Right lobe of liver (tissue), 6 donors: ENCODE measurements around the gene ARHGAP21. TPM values are rescaled to one million over a fixed set of nuclear protein-coding genes. Genes with fewer than 3 reads are reported as not detected.

Source experiments
- ATAC-seq, 4 donors: fragments of 200-7000 bp; cut with Tn5 transposase; one replicate each; pipeline ENCODE4 v1.9.1; 2020; ENCODE audit warnings: mild to moderate bottlenecking in 4 of 4, moderate library complexity in 4 of 4
- DNase-seq, 3 donors: peaks; one replicate each; pipeline ENCODE4 v3.0.0-alpha.2; 2020
- H3K27ac ChIP-seq, 3 donors: fragments of 200-600 bp; one replicate each; pipeline ENCODE4 v1.8.0; 2022
- H3K27me3 ChIP-seq, 2 donors: fragments of 200-600 bp; one replicate each; pipeline ENCODE4 v1.8.0; 2022
- H3K36me3 ChIP-seq, 4 donors: fragments of 200-600 bp; sonication (generic) in 1 of 4; one replicate each; pipeline versions ENCODE4 v1.5.1 to v1.8.0; 2017 to 2022; ENCODE audit warnings: control low read depth in 1 of 4
- H3K4me1 ChIP-seq, 4 donors: fragments of 200-600 bp; sonication (generic) in 1 of 4; one replicate each; pipeline versions ENCODE4 v1.5.1 to v1.8.0; 2017 to 2022; ENCODE audit warnings: control low read depth in 1 of 4
- H3K4me3 ChIP-seq, 3 donors: fragments of 200-600 bp; one replicate each; pipeline ENCODE4 v1.8.0; 2022
- H3K9me3 ChIP-seq, 4 donors: fragments of 200-600 bp; sonication (generic) in 1 of 4; one replicate each; pipeline versions ENCODE4 v1.5.1 to v1.8.0; 2017 to 2022; ENCODE audit warnings: control low read depth in 1 of 4
- CTCF ChIP-seq, 4 donors: fragments of 200-600 bp in 3 of 4; fragments of 450-650 bp in 1 of 4; IDR thresholded peaks; one replicate each; pipeline versions ENCODE4 v1.5.1 to v1.8.0; 2016 to 2022; ENCODE audit warnings: antibody characterized with exemption in 4 of 4, mild to moderate bottlenecking in 2 of 4
- POLR2A ChIP-seq: fragments of 450-650 bp; IDR thresholded peaks from one replicate; pipeline ENCODE4 v1.6.1; 2017; ENCODE audit warnings: antibody characterized with exemption, mild to moderate bottlenecking
- WGBS: methylation state at CpG from one replicate; pipeline ENCODE4 v1.1.6; 2018; ENCODE audit warnings: low coverage, low lambda C conversion rate; ENCODE audit not compliant: insufficient coverage; ENCODE audit errors: missing lambda C conversion rate; 5-methylcytosine and 5-hydroxymethylcytosine counted together
- intact Hi-C, 2 donors: fragments of 100-400 bp; cut with DNase I; formaldehyde crosslinking; loops; one replicate each; pipeline versions ENCODE4 v1.11.2 to v1.14.1; 2022
- small RNA-seq, 2 experiments: library from RNA; depleted of rRNA; stranded (forward); fragments of <200 nt; gene quantifications; one replicate each; pipeline ENCODE3, GENCODE V24; 2016
- total RNA-seq, 6 experiments: library from RNA; depleted of rRNA in 2 of 6; stranded (reverse); fragments of >200 nt in 2 of 6; fragmentation: NEBNext Ultra II Directional in 3 of 6; extraction: Animal tissue kit (Norgen Biotek cat#: 25700) in 3 of 6; gene quantifications; one replicate each; pipeline versions ENCODE4 v1.1.0 to v1.2.4, GENCODE V29; 2016 to 2023
- donor health status: DM: no; HTN: yes; CAD: no.
- donor health status: DM: no; HTN: no; CAD: no.
- donor health status: DM: no; HTN: no; CAD: no.
- donor health status: DM: no; HTN: yes; CAD: no.
- donor health status: DM: no; HTN: yes; CAD: no.

ARHGAP21 gene
- total RNA-seq, 6 experiments from 2014 or later, result 27.6 to 47.1 (median 31.0) TPM

DNA sequence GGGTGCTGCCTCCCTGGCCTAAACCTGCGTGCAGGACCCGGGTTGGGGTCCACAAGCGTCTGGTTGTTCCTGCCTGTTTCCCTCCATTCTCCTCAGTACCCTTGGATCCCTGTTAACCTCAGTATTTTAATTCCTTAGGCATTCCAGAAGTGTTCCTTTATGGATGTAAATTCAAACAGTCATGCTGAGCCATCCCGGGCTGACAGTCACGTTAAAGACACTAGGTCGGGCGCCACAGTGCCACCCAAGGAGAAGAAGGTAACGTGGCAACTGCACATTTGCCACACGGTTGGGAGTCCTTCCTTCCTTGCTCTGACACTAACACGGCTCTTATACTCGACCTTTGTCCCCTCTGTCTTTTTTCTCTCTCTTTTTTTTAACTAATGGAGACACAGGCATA lies 187.1 kb downstream of the ARHGAP21 start:
- TF ChIP-seq CTCF (IDR thresholded peaks at IDR 0.05) (no peak), POLR2A (no peak)
- Histone ChIP-seq H3K27me3 (no peaks in the 10 kb centered on the region), H3K36me3 (peaks cover 4 to 76% (median 31%) of the 10 kb centered on the region in 4 donors), H3K4me1 (no peaks in the 10 kb centered on the region), H3K9me3 (no peaks in the 10 kb centered on the region), H3K27ac (no peak overlapping the region), H3K4me3 (no peak overlapping the region)
- intact Hi-C loops, result no loop called here
- 78% methylated on average over 6 of the region's 11 CpGs for WGBS
- no peak for ATAC-seq
- DNase-seq, result no peak

DNA sequence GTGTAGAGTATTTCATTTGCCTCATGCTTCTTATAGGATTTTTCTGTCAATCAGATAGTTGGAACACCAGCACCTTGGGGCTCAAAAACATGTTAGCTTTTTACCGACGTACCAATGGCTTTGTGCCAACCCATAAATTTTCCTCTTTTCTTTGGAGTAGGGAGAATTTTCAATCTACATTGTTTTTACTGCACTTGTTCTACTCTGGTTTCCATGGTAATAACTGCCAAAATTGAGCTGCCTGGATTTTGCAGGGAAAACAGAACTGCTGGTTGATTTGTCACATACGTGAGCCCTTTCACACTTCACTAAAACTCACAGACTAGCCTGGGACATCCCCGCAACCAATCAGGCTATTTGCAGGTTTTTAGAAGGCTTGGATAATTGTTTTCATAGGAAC lies 189.7 kb downstream of the ARHGAP21 start:
- no peak for ATAC-seq
- H3K27ac ChIP-seq, result no peak overlapping the region
- H3K4me1 ChIP-seq, result no peaks in the 10 kb centered on the region
- peaks cover 4 to 76% (median 31%) of the 10 kb centered on the region in 4 donors for H3K36me3 ChIP-seq
- TF ChIP-seq CTCF (IDR thresholded peaks at IDR 0.05), result no peak
- no peak for TF ChIP-seq POLR2A
- no peaks in the 10 kb centered on the region for H3K9me3 ChIP-seq
- no peak for DNase-seq
- no peak overlapping the region for H3K4me3 ChIP-seq
- 93% methylated on average over 4 of the region's 4 CpGs for WGBS
- intact Hi-C loops, result no loop called here
- no peaks in the 10 kb centered on the region for H3K27me3 ChIP-seq

Small RNAs within 50 kb of the gene (small RNA-seq; reads per million reads assigned to genes)
- 0 reads per million in 2 experiments for gene RNA5SP305

Other genes starting within 250 kb of the ARHGAP21 start
- gene PRTFDC1, start 228.7 kb upstream of the ARHGAP21 start, total RNA-seq, result 1 to 10 TPM in 3 of 6 experiments, under 1 TPM in 2, not detected in 1; 0.76 to 3.5 (median 1.1) TPM